IPS-15b (cell line): ENCODE measurements around the gene HOXC4.

Source experiments
- H3K27me3 ChIP-seq: one replicate; pipeline ENCODE4 v1.6.1; 2013; ENCODE audit warnings: low read length; ENCODE audit not compliant: control insufficient read depth, insufficient read depth
- H3K36me3 ChIP-seq: one replicate; pipeline ENCODE4 v1.6.1; 2013; ENCODE audit warnings: low read length; ENCODE audit not compliant: control insufficient read depth, insufficient read depth
- H3K4me1 ChIP-seq: one replicate; pipeline ENCODE4 v1.6.1; 2013; ENCODE audit warnings: mild to moderate bottlenecking, low read length; ENCODE audit not compliant: control insufficient read depth, insufficient read depth
- H3K4me3 ChIP-seq: one replicate; pipeline ENCODE4 v1.5.1; 2013; ENCODE audit warnings: low read depth, low read length
- H3K9ac ChIP-seq: one replicate; pipeline ENCODE4 v1.6.1; 2013; ENCODE audit warnings: low read depth, mild to moderate bottlenecking, low read length
- H3K9me3 ChIP-seq: one replicate; pipeline ENCODE4 v1.6.1; 2013; ENCODE audit warnings: mild to moderate bottlenecking, low read length; ENCODE audit not compliant: control insufficient read depth, insufficient read depth

Gene HOXC4

GRCh38 chr12:54048406-54049093 is 5.1 kb upstream of the HOXC4 start:
- H3K27me3 ChIP-seq, result peaks cover 100% of the 10 kb centered on the region
- no peaks in the 10 kb centered on the region for H3K9me3 ChIP-seq
- peak overlapping the region; percentile 13 for H3K4me3 ChIP-seq
- no peaks in the 10 kb centered on the region for H3K36me3 ChIP-seq
- no peak overlapping the region for H3K9ac ChIP-seq
- H3K4me1 ChIP-seq, result no peaks in the 10 kb centered on the region

GRCh38 chr12:54049108-54049507 is 4.5 kb upstream of the HOXC4 start:
- Histone ChIP-seq H3K27me3 (peaks cover 100% of the 10 kb centered on the region), H3K4me3 (peak overlapping the region; percentile 13), H3K4me1 (peaks cover 2% of the 10 kb centered on the region), H3K36me3 (no peaks in the 10 kb centered on the region), H3K9ac (no peak overlapping the region), H3K9me3 (no peaks in the 10 kb centered on the region)

DNA sequence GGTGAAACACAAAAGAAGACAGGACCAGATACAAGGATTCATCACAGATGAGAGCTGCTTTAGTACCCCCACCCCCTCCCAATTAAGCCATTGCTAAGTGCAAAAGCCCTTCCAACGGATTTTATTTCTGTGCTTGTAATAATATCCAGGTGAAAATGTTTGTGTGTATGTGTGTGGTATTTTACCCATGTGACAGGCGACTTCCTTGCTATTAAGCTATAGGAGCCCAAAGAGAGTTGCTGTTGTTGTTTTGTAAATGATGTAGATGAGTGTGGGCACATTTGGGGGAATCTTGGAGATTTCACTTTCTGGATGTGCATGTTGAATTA is 3.2 kb upstream of the HOXC4 start:
- Histone ChIP-seq H3K4me1 (peaks cover 2% of the 10 kb centered on the region), H3K27me3 (peaks cover 99% of the 10 kb centered on the region), H3K36me3 (no peaks in the 10 kb centered on the region), H3K9me3 (no peaks in the 10 kb centered on the region), H3K4me3 (no peak overlapping the region), H3K9ac (no peak overlapping the region)

GRCh38 chr12:54051026-54051842 is 2.4 kb upstream of the HOXC4 start:
- Histone ChIP-seq H3K9ac (no peak overlapping the region), H3K9me3 (no peaks in the 10 kb centered on the region), H3K27me3 (peaks cover 99% of the 10 kb centered on the region), H3K4me1 (peaks cover 8% of the 10 kb centered on the region), H3K36me3 (no peaks in the 10 kb centered on the region), H3K4me3 (peak overlapping the region; percentile 27)

DNA sequence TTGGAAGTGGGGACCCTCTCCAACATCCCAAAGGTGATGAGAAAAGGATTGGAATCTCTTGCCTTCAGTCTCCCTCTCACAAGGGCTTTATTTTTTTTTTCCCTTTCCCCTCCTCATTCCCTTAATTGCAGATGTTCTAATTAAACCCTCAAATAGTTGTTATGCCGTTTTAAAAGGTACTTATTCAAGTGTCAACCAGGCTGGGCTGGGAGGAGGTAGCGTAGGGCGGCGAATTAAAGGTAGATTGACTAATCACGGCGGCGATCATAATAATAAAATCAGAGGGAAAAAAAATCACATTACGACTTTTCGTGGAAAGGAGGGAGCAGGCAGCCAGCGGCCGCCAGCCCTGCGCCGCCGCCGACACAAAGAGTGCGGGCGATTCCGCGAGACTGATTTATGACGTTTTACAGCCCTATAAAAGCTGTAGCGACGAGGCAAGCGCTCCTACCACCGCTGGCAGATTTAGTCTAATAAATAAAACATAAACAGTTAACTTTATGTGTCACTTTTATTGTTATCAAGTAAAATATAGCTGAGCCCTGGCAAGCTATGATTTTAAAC is 1.7 kb upstream of the HOXC4 start:
- Histone ChIP-seq H3K9me3 (no peaks in the 10 kb centered on the region), H3K9ac (no peak overlapping the region), H3K36me3 (no peaks in the 10 kb centered on the region), H3K4me1 (peaks cover 8% of the 10 kb centered on the region), H3K27me3 (peaks cover 99% of the 10 kb centered on the region), H3K4me3 (peak overlapping the region; percentile 27)

DNA sequence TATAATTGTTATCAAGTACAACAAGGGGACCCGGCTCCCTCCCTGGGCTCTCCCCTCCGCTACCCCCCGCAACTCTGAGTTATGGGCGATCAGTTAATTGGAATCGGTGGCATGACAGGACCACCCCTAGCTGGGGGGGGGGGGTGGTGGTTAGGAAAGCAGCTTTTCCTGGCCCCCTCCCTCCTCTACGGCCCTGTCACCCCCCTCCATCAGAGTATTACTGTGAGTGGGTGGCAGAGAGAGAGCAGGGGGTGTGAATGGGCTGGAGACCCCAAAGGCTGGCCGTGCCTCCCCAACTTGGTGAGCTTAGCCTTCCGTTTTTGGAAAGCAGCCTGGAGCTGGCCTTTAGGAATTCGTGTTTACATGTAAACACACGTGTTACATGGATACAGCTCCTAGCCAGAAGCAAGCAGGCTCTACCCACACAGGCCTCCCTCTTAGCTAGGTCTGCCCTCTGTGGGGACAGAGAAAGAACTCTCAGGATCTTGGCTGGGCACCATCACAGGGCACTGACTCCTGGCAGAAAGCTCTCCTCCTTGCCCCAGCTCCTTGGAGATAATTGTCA is 1.1 kb upstream of the HOXC4 start:
- Histone ChIP-seq H3K9me3 (no peaks in the 10 kb centered on the region), H3K4me3 (peak overlapping the region; percentile 18), H3K27me3 (peaks cover 99% of the 10 kb centered on the region), H3K4me1 (peaks cover 12% of the 10 kb centered on the region), H3K9ac (no peak overlapping the region), H3K36me3 (no peaks in the 10 kb centered on the region)

- Histone ChIP-seq H3K36me3 (no peaks in the 10 kb centered on the region), H3K4me1 (peaks cover 14% of the 10 kb centered on the region), H3K9ac (no peak overlapping the region), H3K27me3 (peaks cover 99% of the 10 kb centered on the region), H3K4me3 (peak overlapping the region; percentile 35), H3K9me3 (no peaks in the 10 kb centered on the region)
These were observed 458 bp upstream of the HOXC4 start for GRCh38 chr12:54053003-54053750.

DNA sequence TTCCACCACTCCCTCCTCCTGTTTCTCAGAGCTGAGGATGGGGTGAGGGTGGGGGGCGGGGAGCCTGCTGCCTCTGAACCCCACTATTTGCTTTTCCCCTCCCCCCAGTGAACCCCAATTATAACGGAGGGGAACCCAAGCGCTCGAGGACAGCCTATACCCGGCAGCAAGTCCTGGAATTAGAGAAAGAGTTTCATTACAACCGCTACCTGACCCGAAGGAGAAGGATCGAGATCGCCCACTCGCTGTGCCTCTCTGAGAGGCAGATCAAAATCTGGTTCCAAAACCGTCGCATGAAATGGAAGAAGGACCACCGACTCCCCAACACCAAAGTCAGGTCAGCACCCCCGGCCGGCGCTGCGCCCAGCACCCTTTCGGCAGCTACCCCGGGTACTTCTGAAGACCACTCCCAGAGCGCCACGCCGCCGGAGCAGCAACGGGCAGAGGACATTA is 1.1 kb downstream of the HOXC4 start:
- Histone ChIP-seq H3K4me1 (peaks cover 18% of the 10 kb centered on the region), H3K36me3 (no peaks in the 10 kb centered on the region), H3K4me3 (peak overlapping the region; percentile 8), H3K27me3 (peaks cover 99% of the 10 kb centered on the region), H3K9ac (no peak overlapping the region), H3K9me3 (no peaks in the 10 kb centered on the region)

DNA sequence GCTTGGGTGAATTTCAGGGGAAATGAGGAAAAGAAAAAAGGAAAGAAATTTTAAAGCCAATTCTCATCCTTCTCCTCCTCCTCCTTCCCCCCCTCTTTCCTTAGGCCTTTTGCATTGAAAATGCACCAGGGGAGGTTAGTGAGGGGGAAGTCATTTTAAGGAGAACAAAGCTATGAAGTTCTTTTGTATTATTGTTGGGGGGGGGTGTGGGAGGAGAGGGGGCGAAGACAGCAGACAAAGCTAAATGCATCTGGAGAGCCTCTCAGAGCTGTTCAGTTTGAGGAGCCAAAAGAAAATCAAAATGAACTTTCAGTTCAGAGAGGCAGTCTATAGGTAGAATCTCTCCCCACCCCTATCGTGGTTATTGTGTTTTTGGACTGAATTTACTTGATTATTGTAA is 1.9 kb downstream of the HOXC4 start:
- Histone ChIP-seq H3K36me3 (no peaks in the 10 kb centered on the region), H3K9me3 (no peaks in the 10 kb centered on the region), H3K4me1 (peaks cover 18% of the 10 kb centered on the region), H3K9ac (no peak overlapping the region), H3K27me3 (peaks cover 99% of the 10 kb centered on the region), H3K4me3 (no peak overlapping the region)

DNA sequence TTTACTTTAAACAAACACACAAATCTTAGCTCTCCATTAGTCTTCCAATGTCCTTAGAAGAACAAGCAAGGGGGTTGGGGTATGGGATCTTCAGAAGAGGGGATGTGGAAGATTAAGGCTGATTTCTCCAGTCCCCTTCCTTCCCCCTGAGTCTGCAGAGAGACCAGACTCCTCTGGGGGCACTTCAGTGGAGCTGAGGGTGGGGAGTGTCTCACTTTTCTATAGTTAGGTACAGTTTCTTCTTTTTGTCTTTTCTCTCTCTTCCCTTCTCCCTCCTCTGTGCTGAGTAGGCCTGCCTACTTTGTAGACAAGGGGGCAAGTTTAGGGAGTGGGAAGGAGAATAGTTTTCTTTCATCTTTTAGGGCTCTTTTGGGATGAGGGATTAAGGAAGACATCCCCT is 2.5 kb downstream of the HOXC4 start:
- no peaks in the 10 kb centered on the region for H3K36me3 ChIP-seq
- peaks cover 99% of the 10 kb centered on the region for H3K27me3 ChIP-seq
- H3K9me3 ChIP-seq, result no peaks in the 10 kb centered on the region
- no peak overlapping the region for H3K9ac ChIP-seq
- H3K4me1 ChIP-seq, result peaks cover 20% of the 10 kb centered on the region
- H3K4me3 ChIP-seq, result no peak overlapping the region

DNA sequence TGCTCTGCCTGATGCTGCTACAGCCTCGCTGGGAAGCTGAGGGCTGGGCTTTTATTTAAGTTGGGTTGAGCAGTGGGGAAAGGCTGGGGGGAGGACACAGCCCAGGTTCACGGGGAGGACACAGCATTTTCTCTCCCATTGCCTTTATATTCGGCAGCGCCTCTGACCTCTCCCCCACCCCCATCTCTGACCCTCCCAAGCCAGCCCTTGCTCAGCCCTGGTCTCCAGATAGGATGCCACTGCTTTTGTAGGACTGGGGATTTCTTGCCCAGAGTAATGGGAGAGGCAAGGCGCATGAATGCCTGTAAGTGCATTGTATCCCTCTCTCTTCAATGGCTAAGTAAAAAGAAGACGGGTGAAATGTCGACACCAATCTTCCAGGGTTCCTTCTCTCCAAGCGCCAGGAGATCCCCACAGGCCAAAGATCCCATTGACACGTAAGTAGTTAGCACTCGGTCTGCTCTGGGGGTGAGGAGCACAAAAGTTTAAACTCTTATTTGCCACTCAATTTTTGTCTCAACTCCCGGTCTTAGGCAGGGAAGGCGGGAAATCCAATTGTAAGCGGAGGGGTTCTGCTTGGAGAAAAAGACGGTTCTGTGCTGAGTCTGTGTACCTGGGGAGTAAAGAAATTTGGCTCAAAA is 4.6 kb downstream of the HOXC4 start:
- H3K9ac ChIP-seq, result no peak overlapping the region
- peaks cover 20% of the 10 kb centered on the region for H3K4me1 ChIP-seq
- peaks cover 99% of the 10 kb centered on the region for H3K27me3 ChIP-seq

More for the DNA sequence above, 4.6 kb downstream of the HOXC4 start:
- peak overlapping the region; percentile 3 for H3K4me3 ChIP-seq
- H3K36me3 ChIP-seq, result no peaks in the 10 kb centered on the region
- H3K9me3 ChIP-seq, result no peaks in the 10 kb centered on the region
